ENCODE results near the gene F12.

Gene F12

DNA sequence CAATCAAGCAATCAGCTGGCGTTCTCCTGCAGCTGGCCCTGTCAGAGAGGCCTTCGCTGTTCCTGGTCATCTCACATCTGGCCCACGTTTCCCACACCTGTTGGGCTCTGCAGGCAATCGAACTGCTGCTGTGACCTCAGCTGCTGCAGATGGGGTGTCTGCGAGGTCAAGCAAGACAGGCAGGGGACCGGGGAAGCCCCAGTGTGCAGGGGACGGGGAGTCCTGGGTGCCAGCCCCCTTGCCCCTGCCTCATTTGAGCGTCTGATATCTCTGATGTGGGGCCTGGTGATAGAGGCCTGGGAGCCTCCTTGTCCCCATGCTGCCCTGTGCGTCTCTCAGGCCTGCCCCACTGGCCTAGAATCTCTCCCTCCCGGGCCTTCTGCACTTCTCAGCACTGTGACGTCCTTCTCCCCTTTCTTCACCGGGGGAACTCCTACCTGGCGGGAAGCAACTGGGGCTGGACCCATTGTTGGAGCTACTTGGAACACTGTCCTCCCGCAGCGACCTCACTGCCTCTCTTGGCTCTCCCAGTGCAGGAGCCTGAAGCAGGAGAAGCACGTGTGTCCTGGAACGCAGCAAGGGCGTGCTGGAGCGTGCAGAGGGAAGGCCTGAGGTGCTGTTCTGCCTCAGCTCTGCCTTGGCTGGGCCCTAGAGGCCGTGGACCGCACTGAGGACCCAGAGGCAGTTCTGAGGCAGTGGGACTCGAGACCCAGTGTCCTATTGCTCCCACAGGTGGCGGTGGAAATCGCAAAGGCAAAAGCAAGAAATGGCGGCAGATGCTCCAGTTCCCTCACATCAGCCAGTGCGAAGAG, 21.0 kb upstream of the F12 start:
- Histone ChIP-seq H3K9ac (ENCODE audit: low read length in 2 of 2) (no peak overlapping the region), H3K27ac (ENCODE audit: low read length) (no peak overlapping the region), H3K9me3 (ENCODE audit: control insufficient read depth in 2 of 2, low read length in 2 of 2) (no peaks in the 10 kb centered on the region), H3K4me3 (ENCODE audit: low read length in 2 of 2) (no peak overlapping the region), H3K4me1 (ENCODE audit: control insufficient read depth, insufficient read depth, low read length) (peaks cover 48% of the 10 kb centered on the region), H3K36me3 (ENCODE audit: control insufficient read depth in 2 of 2, insufficient read depth in 2 of 2, low read length in 2 of 2) (peaks cover 15 to 25% of the 10 kb centered on the region in 2 donors), H3K27me3 (ENCODE audit: control insufficient read depth in 1 of 2, insufficient read depth in 2 of 2, low read length in 2 of 2) (no peaks in the 10 kb centered on the region)

GRCh38 chr5:177429248-177430040, 20.1 kb upstream of the F12 start:
- peaks cover 6 to 21% of the 10 kb centered on the region in 2 donors for H3K36me3 ChIP-seq (ENCODE audit: control insufficient read depth in 2 of 2, insufficient read depth in 2 of 2, low read length in 2 of 2)

GRCh38 chr5:177428574-177429217, 19.3 kb upstream of the F12 start:
- Histone ChIP-seq H3K27me3 (ENCODE audit: control insufficient read depth in 1 of 2, insufficient read depth in 2 of 2, low read length in 2 of 2) (no peaks in the 10 kb centered on the region), H3K4me3 (ENCODE audit: low read length in 2 of 2) (no peak overlapping the region), H3K27ac (ENCODE audit: low read length) (no peak overlapping the region), H3K36me3 (ENCODE audit: control insufficient read depth in 2 of 2, insufficient read depth in 2 of 2, low read length in 2 of 2) (peaks cover 0 to 13% of the 10 kb centered on the region in 2 donors), H3K4me1 (ENCODE audit: control insufficient read depth, insufficient read depth, low read length) (peaks cover 51% of the 10 kb centered on the region), H3K9ac (ENCODE audit: low read length in 2 of 2) (peak overlapping the region in 1 of 2 donors; percentile 83), H3K9me3 (ENCODE audit: control insufficient read depth in 2 of 2, low read length in 2 of 2) (no peaks in the 10 kb centered on the region)

More at GRCh38 chr5:177429248-177430040, 20.1 kb upstream of the F12 start:
- Histone ChIP-seq H3K27ac (ENCODE audit: low read length) (no peak overlapping the region), H3K9me3 (ENCODE audit: control insufficient read depth in 2 of 2, low read length in 2 of 2) (no peaks in the 10 kb centered on the region), H3K9ac (ENCODE audit: low read length in 2 of 2) (peak overlapping the region in 1 of 2 donors; percentile 5), H3K4me3 (ENCODE audit: low read length in 2 of 2) (no peak overlapping the region), H3K4me1 (ENCODE audit: control insufficient read depth, insufficient read depth, low read length) (peaks cover 51% of the 10 kb centered on the region), H3K27me3 (ENCODE audit: control insufficient read depth in 1 of 2, insufficient read depth in 2 of 2, low read length in 2 of 2) (no peaks in the 10 kb centered on the region)

DNA sequence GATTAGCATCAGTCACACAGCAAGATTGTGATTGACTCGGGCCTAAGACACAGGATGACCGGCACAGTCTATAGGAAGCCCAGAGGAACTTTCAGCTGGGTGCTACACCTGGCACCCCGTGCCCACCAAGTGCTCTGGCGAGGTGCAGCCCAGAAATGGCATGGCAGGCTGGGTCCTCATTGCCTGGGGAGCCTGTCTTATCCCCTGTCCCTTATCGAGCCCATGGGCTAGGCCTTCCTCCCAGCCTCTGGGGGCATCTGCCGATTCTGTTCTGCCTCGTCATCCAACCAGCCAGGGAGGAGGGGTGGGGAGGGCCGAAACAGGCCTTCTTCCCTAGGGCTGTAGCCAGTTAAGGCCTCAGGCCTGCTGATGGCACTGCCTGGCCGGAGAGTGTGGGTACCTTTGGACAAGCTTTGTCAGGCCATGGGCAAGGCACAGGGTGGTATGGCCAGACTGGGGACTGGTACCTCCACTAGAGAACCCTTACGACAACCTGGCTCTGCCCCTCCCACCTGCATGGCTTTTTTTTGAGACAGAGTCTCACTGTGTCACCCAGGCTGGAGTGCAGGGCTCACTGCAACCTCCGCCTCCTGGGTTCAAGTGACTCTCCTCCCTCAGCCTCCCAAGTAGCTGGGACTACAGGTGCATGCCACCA, 18.7 kb upstream of the F12 start:
- H3K9me3 ChIP-seq (ENCODE audit: control insufficient read depth in 2 of 2, low read length in 2 of 2) = no peaks in the 10 kb centered on the region
- H3K9ac ChIP-seq (ENCODE audit: low read length in 2 of 2) = peak overlapping the region; percentile 83 to 91
- peaks cover 51% of the 10 kb centered on the region for H3K4me1 ChIP-seq (ENCODE audit: control insufficient read depth, insufficient read depth, low read length)
- H3K27me3 ChIP-seq (ENCODE audit: control insufficient read depth in 1 of 2, insufficient read depth in 2 of 2, low read length in 2 of 2) = no peaks in the 10 kb centered on the region
- no peak overlapping the region for H3K27ac ChIP-seq (ENCODE audit: low read length)
- peak overlapping the region; percentile 60 to 82 for H3K4me3 ChIP-seq (ENCODE audit: low read length in 2 of 2)
- H3K36me3 ChIP-seq (ENCODE audit: control insufficient read depth in 2 of 2, insufficient read depth in 2 of 2, low read length in 2 of 2) = peaks cover 0 to 12% of the 10 kb centered on the region in 2 donors

GRCh38 chr5:177427211-177427822, 18.0 kb upstream of the F12 start:
- Histone ChIP-seq H3K36me3 (ENCODE audit: control insufficient read depth in 2 of 2, insufficient read depth in 2 of 2, low read length in 2 of 2) (peaks cover 0 to 7% of the 10 kb centered on the region in 2 donors), H3K4me3 (ENCODE audit: low read length in 2 of 2) (peak overlapping the region; percentile 60 to 82), H3K9ac (ENCODE audit: low read length in 2 of 2) (peak overlapping the region; percentile 83 to 91), H3K9me3 (ENCODE audit: control insufficient read depth in 2 of 2, low read length in 2 of 2) (no peaks in the 10 kb centered on the region), H3K27ac (ENCODE audit: low read length) (peak overlapping the region; percentile 37), H3K4me1 (ENCODE audit: control insufficient read depth, insufficient read depth, low read length) (peaks cover 44% of the 10 kb centered on the region), H3K27me3 (ENCODE audit: control insufficient read depth in 1 of 2, insufficient read depth in 2 of 2, low read length in 2 of 2) (no peaks in the 10 kb centered on the region)

DNA sequence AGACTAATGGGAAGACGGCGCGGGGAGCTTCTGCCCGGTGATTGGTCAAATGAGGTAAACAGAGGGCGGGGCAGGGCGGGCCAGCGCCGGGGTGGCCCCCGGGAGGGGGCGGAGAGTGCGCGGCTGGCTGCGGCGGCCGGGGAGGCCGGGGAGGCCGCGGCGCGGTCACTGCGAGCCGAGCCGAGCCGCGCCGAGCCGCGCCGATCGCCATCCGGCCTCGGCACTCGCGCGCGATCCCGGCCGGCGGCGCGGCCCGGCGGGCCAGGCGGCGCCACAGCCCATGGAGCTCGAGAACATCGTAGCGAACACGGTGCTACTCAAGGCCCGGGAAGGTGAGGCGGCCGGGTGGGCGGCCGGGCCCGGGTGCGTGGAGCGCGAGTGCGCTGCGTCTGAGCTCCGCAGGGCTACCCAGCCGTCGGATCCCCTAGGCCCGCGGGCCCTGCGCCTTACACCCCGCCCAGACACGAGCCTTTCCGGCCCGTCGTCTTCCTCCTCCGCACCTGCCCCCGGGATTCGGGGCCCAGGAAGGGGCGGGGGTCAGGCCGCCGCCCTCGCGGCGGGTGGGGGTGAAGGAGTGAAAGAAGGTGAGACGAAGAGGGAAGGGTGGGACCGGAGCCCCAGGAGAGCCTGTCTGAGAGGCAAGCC, 17.3 kb upstream of the F12 start, which contains the start of gene GRK6:
Gene GRK6 (plus strand): TSS at position 111 of the 645 bp plus-strand sequence. CDS start 170 bp downstream, at position 281.
- peaks cover 38% of the 10 kb centered on the region for H3K4me1 ChIP-seq (ENCODE audit: control insufficient read depth, insufficient read depth, low read length)
- peak within 1 kb of the TSS; percentile 73 to 82 for H3K4me3 ChIP-seq (ENCODE audit: low read length in 2 of 2)
- H3K27me3 ChIP-seq (ENCODE audit: control insufficient read depth in 1 of 2, insufficient read depth in 2 of 2, low read length in 2 of 2) = no peaks in the 10 kb centered on the region
- H3K36me3 ChIP-seq (ENCODE audit: control insufficient read depth in 2 of 2, insufficient read depth in 2 of 2, low read length in 2 of 2) = peaks cover 0 to 2% of the 10 kb centered on the region in 2 donors
- H3K9me3 ChIP-seq (ENCODE audit: control insufficient read depth in 2 of 2, low read length in 2 of 2) = no peaks in the 10 kb centered on the region
- peak within 1 kb of the TSS; percentile 83 to 91 for H3K9ac ChIP-seq (ENCODE audit: low read length in 2 of 2)
- peak within 1 kb of the TSS; percentile 92 for H3K27ac ChIP-seq (ENCODE audit: low read length)

- Histone ChIP-seq H3K27ac (ENCODE audit: low read length) (peak overlapping the region; percentile 92), H3K9ac (ENCODE audit: low read length in 2 of 2) (peak overlapping the region; percentile 67 to 83), H3K27me3 (ENCODE audit: control insufficient read depth in 1 of 2, insufficient read depth in 2 of 2, low read length in 2 of 2) (no peaks in the 10 kb centered on the region), H3K9me3 (ENCODE audit: control insufficient read depth in 2 of 2, low read length in 2 of 2) (no peaks in the 10 kb centered on the region), H3K4me3 (ENCODE audit: low read length in 2 of 2) (peak overlapping the region; percentile 73 to 78), H3K36me3 (ENCODE audit: control insufficient read depth in 2 of 2, insufficient read depth in 2 of 2, low read length in 2 of 2) (no peaks in the 10 kb centered on the region), H3K4me1 (ENCODE audit: control insufficient read depth, insufficient read depth, low read length) (peaks cover 35% of the 10 kb centered on the region)
Observed at GRCh38 chr5:177425801-177426565, 16.6 kb upstream of the F12 start.

DNA sequence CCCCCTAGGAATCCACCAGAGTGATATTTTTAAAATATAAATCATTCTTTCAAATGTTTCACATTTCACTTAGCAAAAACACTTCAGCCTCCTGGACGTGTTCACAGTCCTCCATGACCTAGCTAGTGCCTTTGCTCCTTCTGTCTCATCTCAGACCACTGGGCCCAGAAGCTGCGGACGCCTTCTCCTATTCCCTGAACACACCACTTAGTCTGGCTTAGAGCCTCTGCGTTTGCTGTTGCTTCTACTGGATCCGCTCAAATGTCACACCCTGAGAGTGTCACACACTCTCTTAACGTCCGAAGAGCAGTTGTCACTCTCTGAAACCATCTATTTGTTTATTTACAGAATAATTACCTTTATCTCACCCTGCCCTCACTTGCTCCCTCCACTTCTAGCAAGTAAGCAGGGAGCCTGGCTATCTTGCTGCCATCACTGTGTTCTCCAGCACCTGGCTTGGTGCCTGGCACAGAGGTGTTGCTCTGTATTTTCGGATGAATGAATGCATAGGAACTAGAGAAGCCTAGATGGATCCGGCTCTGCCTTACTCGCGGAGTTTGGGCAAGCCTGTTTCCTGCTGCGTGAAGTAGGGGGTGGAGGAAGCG, 15.9 kb upstream of the F12 start:
- H3K9me3 ChIP-seq (ENCODE audit: control insufficient read depth in 2 of 2, low read length in 2 of 2) = no peaks in the 10 kb centered on the region
- no peaks in the 10 kb centered on the region for H3K36me3 ChIP-seq (ENCODE audit: control insufficient read depth in 2 of 2, insufficient read depth in 2 of 2, low read length in 2 of 2)
- H3K9ac ChIP-seq (ENCODE audit: low read length in 2 of 2) = peak overlapping the region; percentile 67 to 83
- H3K4me1 ChIP-seq (ENCODE audit: control insufficient read depth, insufficient read depth, low read length) = peaks cover 30% of the 10 kb centered on the region
- H3K27me3 ChIP-seq (ENCODE audit: control insufficient read depth in 1 of 2, insufficient read depth in 2 of 2, low read length in 2 of 2) = no peaks in the 10 kb centered on the region
- H3K27ac ChIP-seq (ENCODE audit: low read length) = peak overlapping the region; percentile 92
- H3K4me3 ChIP-seq (ENCODE audit: low read length in 2 of 2) = peak overlapping the region; percentile 73 to 78

DNA sequence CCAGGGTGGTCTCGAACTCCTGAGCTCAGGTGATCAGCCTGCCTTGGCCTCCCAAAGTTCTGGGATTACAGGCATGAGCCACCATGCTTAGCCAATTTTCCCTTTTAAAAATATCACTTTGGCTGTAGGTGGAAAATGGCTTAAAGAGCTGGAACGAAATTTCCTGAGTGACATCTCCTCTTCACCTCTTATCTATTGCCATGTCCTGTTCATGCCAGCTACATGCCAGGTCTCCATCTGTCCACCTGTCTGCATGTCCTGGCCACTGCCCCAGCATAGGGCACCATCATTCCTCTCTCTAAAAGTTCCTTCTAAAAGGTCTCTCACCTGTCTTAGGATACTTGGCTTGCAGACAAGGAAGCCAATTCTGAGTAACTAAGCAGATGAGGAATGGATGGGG, 14.3 kb upstream of the F12 start:
- Histone ChIP-seq H3K9ac (ENCODE audit: low read length in 2 of 2) (no peak overlapping the region), H3K4me1 (ENCODE audit: control insufficient read depth, insufficient read depth, low read length) (peaks cover 27% of the 10 kb centered on the region), H3K36me3 (ENCODE audit: control insufficient read depth in 2 of 2, insufficient read depth in 2 of 2, low read length in 2 of 2) (no peaks in the 10 kb centered on the region), H3K4me3 (ENCODE audit: low read length in 2 of 2) (no peak overlapping the region), H3K27ac (ENCODE audit: low read length) (no peak overlapping the region), H3K27me3 (ENCODE audit: control insufficient read depth in 1 of 2, insufficient read depth in 2 of 2, low read length in 2 of 2) (no peaks in the 10 kb centered on the region), H3K9me3 (ENCODE audit: control insufficient read depth in 2 of 2, low read length in 2 of 2) (no peaks in the 10 kb centered on the region)
